Measurements from ENCODE around the gene TMEM151B. TPM values are rescaled to one million over a fixed set of nuclear protein-coding genes. Genes with fewer than 3 reads are reported as not detected.

Gene TMEM151B
- total RNA-seq, 2 experiments from 2014 or later: 0.09 TPM; not detected in 1

DNA sequence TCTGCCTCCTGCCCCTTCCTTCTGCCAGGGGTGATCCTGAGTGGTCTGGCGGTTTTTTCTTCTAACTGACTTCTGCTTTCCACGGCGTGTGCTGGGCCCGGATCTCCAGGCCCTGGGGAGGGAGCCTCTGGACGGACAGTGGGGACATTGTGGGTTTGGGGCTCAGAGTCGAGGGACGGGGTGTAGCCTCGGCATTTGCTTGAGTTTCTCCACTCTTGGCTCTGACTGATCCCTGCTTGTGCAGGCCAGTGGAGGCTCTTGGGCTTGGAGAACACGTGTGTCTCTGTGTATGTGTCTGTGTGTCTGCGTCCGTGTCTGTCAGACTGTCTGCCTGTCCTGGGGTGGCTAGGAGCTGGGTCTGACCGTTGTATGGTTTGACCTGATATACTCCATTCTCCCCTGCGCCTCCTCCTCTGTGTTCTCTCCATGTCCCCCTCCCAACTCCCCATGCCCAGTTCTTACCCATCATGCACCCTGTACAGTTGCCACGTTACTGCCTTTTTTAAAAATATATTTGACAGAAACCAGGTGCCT lies 36.6 kb upstream of the TMEM151B start:
- peaks cover 18% of the 10 kb centered on the region for H3K4me1 Mint-ChIP-seq
- H3K36me3 Mint-ChIP-seq (ENCODE audit: low read depth): peaks cover 38% of the 10 kb centered on the region
- CTCF ChIA-PET: interaction anchor here (0.9 to 2.8 kb wide), 6 partner anchors 9 to 61 kb away, joined by 3 to 16 read pairs (median 5); no protein-coding TSS in a partner anchor
- POLR2A ChIA-PET: interaction anchor here (2.8 kb wide), 1 partner anchor 14 kb away, joined by 8 read pairs; the partner anchor contains the start of gene HSP90AB1
- H3K27ac Mint-ChIP-seq: no peak overlapping the region
- intact Hi-C loops (cut with DNase I, micrococcal nuclease): loop anchor here in 1 of 2 experiments (1.0 kb wide), 1 partner anchor 61 kb away; no protein-coding TSS in a partner anchor
- no peak overlapping the region for H3K4me3 Mint-ChIP-seq
- no peaks in the 10 kb centered on the region for H3K9me3 Mint-ChIP-seq (ENCODE audit: low read depth)
- DNase-seq (no peak), ATAC-seq (no peak)
- H3K27me3 Mint-ChIP-seq: no peaks in the 10 kb centered on the region

- intact Hi-C loops (cut with DNase I, micrococcal nuclease): loop anchor here in 1 of 2 experiments (1.0 to 5.0 kb wide), 2 partner anchors 62 to 137 kb away; no protein-coding TSS in a partner anchor
- ATAC-seq (no peak), DNase-seq (peak; percentile 38)
- Mint-ChIP-seq H3K27ac (no peak overlapping the region), H3K9me3 (ENCODE audit: low read depth) (no peaks in the 10 kb centered on the region), H3K4me1 (peaks cover 25% of the 10 kb centered on the region), H3K4me3 (no peak overlapping the region), H3K27me3 (no peaks in the 10 kb centered on the region), H3K36me3 (ENCODE audit: low read depth) (peaks cover 31% of the 10 kb centered on the region)
- POLR2A ChIA-PET: interaction anchor here (2.8 kb wide), 1 partner anchor 13 kb away, joined by 8 read pairs; the partner anchor contains the start of gene HSP90AB1
- CTCF ChIA-PET: interaction anchor here (0.9 to 2.8 kb wide), 8 partner anchors 10 to 62 kb away, joined by 3 to 16 read pairs (median 4); partner anchors contain the start of gene HSP90AB1
Observed at GRCh38 chr6:44234101-44235025, 35.9 kb upstream of the TMEM151B start.

DNA sequence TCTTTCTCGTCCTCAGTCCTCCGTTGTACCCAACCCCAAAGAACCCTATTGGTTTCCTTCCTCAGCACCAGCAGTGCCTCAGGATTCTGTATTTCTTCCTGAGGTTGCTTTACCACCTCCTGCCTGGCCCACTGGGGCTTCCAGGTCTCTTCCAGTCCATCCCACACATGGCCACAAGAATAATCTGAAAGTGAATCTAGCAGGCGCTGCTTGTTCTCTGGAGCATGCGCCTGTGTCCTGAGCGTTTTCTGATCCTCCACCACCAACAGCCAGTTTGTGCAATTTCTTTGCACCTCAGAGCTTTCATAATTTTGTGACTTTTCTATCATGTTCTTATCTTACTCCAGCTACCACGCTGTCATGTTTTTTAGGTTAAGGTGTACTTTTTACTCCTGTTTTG lies 35.0 kb upstream of the TMEM151B start:
- POLR2A ChIA-PET: interaction anchor here (2.8 kb wide), 1 partner anchor 12 kb away, joined by 8 read pairs; the partner anchor contains the start of gene HSP90AB1
- H3K27me3 Mint-ChIP-seq: no peaks in the 10 kb centered on the region
- H3K4me1 Mint-ChIP-seq: peaks cover 26% of the 10 kb centered on the region
- intact Hi-C loops (cut with DNase I, micrococcal nuclease): loop anchor here in 1 of 2 experiments (5.0 kb wide), 1 partner anchor 138 kb away; no protein-coding TSS in a partner anchor
- no peak overlapping the region for H3K27ac Mint-ChIP-seq
- ATAC-seq: no peak
- no peak overlapping the region for H3K4me3 Mint-ChIP-seq
- peaks cover 28% of the 10 kb centered on the region for H3K36me3 Mint-ChIP-seq (ENCODE audit: low read depth)
- CTCF ChIA-PET: interaction anchor here (0.6 to 2.8 kb wide), 10 partner anchors 9 to 779 kb away, joined by 3 to 16 read pairs (median 4); partner anchors contain the start of gene HSP90AB1
- no peak for DNase-seq
- H3K9me3 Mint-ChIP-seq (ENCODE audit: low read depth): no peaks in the 10 kb centered on the region

- no peaks in the 10 kb centered on the region for H3K9me3 Mint-ChIP-seq (ENCODE audit: low read depth)
- ChIA-PET CTCF (interaction anchor here (0.6 to 2.8 kb wide), 12 partner anchors 8 to 779 kb away, joined by 3 to 16 read pairs (median 4); partner anchors contain the start of gene HSP90AB1), POLR2A (interaction anchor here (0.6 to 2.8 kb wide), 2 partner anchors 11 to 14 kb away, joined by 8 read pairs; partner anchors contain the start of gene HSP90AB1)
- no peak for ATAC-seq
- H3K4me3 Mint-ChIP-seq: no peak overlapping the region
- H3K36me3 Mint-ChIP-seq (ENCODE audit: low read depth): peaks cover 21% of the 10 kb centered on the region
- DNase-seq: no peak
- peaks cover 26% of the 10 kb centered on the region for H3K4me1 Mint-ChIP-seq
- intact Hi-C loops (cut with DNase I, micrococcal nuclease): loop anchor here in 1 of 2 experiments (5.0 kb wide), 1 partner anchor 139 kb away; no protein-coding TSS in a partner anchor
- H3K27me3 Mint-ChIP-seq: no peaks in the 10 kb centered on the region
- H3K27ac Mint-ChIP-seq: no peak overlapping the region
Observed at GRCh38 chr6:44235891-44236516, 34.2 kb upstream of the TMEM151B start.

- H3K27me3 Mint-ChIP-seq: no peaks in the 10 kb centered on the region
- H3K9me3 Mint-ChIP-seq (ENCODE audit: low read depth): no peaks in the 10 kb centered on the region
- peak overlapping the region; percentile 75 for H3K4me3 Mint-ChIP-seq
- peak overlapping the region; percentile 94 for H3K27ac Mint-ChIP-seq
- DNase-seq (peak; percentile 89), ATAC-seq (peak; percentile 87)
- H3K36me3 Mint-ChIP-seq (ENCODE audit: low read depth): peaks cover 12% of the 10 kb centered on the region
- H3K4me1 Mint-ChIP-seq: peaks cover 29% of the 10 kb centered on the region
- ChIA-PET POLR2A (interaction anchor here (0.8 to 1.8 kb wide), 3 partner anchors 10 to 51 kb away, joined by 3 to 15 read pairs (median 6); partner anchors contain the start of gene HSP90AB1), CTCF (interaction anchor here (0.5 to 1.7 kb wide), 7 partner anchors 9 to 76 kb away, joined by 3 to 8 read pairs (median 3); no protein-coding TSS in a partner anchor)
- intact Hi-C loops (cut with DNase I, micrococcal nuclease): loop anchor here (1.0 to 5.0 kb wide), 3 partner anchors 13 to 141 kb away; no protein-coding TSS in a partner anchor
Observed at GRCh38 chr6:44237021-44237812, 33.0 kb upstream of the TMEM151B start.

GRCh38 chr6:44237813-44238433 lies 32.3 kb upstream of the TMEM151B start:
- ChIA-PET CTCF (interaction anchor here (0.6 to 1.7 kb wide), 6 partner anchors 13 to 77 kb away, joined by 3 to 8 read pairs (median 4); no protein-coding TSS in a partner anchor), POLR2A (interaction anchor here (0.6 to 1.8 kb wide), 4 partner anchors 9 to 536 kb away, joined by 3 to 15 read pairs (median 4); partner anchors contain the start of gene HSP90AB1)
- Mint-ChIP-seq H3K27ac (peak overlapping the region; percentile 94), H3K27me3 (no peaks in the 10 kb centered on the region), H3K9me3 (ENCODE audit: low read depth) (no peaks in the 10 kb centered on the region), H3K36me3 (ENCODE audit: low read depth) (peaks cover 7% of the 10 kb centered on the region), H3K4me3 (peak overlapping the region; percentile 75), H3K4me1 (peaks cover 31% of the 10 kb centered on the region)
- intact Hi-C loops (cut with DNase I, micrococcal nuclease): loop anchor here (1.0 to 5.0 kb wide), 9 partner anchors 8 to 149 kb away; partner anchors contain the start of genes CDC5L (in 1 of the 2), MRPL14 (in 1 of the 2), NFKBIE (in 1 of the 2) and SLC29A1 (in 1 of the 2)
- DNase-seq (peak; percentile 88), ATAC-seq (peak; percentile 78)

- H3K4me3 Mint-ChIP-seq: peak overlapping the region; percentile 75
- DNase-seq (no peak), ATAC-seq (no peak)
- H3K9me3 Mint-ChIP-seq (ENCODE audit: low read depth): no peaks in the 10 kb centered on the region
- CTCF ChIA-PET: interaction anchor here (0.7 kb wide), 1 partner anchor 18 kb away, joined by 3 read pairs; no protein-coding TSS in a partner anchor
- peaks cover 31% of the 10 kb centered on the region for H3K4me1 Mint-ChIP-seq
- H3K27me3 Mint-ChIP-seq: no peaks in the 10 kb centered on the region
- H3K27ac Mint-ChIP-seq: peak overlapping the region; percentile 94
- POLR2A ChIA-PET: interaction anchor here (0.7 to 1.8 kb wide), 2 partner anchors 8 to 33 kb away, joined by 3 to 15 read pairs; partner anchors contain the start of gene HSP90AB1
- intact Hi-C loops (cut with DNase I, micrococcal nuclease): loop anchor here (1.0 to 5.0 kb wide), 7 partner anchors 7 to 148 kb away; partner anchors contain the start of genes CDC5L (in 1 of the 2), MRPL14 (in 1 of the 2), NFKBIE (in 1 of the 2) and SLC29A1 (in 1 of the 2)
- H3K36me3 Mint-ChIP-seq (ENCODE audit: low read depth): peaks cover 2% of the 10 kb centered on the region
Observed at GRCh38 chr6:44238687-44239350, 31.4 kb upstream of the TMEM151B start.

DNA sequence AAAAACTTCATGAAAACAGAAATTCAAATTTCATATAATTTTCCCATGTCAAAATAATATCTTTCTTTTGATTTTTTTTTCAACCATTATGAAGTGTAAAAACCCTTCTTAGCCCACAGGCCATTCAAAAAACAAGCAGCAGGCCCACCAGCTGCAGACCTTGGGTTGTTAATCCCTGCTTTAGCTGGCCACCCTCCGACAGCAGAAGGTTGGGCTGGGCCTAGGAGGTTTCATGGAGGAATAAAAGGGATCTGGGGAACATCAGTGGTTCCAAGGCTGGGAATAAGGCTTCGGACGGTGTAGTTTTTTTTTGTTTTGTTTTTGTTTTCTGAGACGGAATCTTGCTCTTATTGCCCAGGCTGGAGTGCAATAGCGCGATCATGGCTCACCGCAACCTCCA lies 26.9 kb upstream of the TMEM151B start:
- no peak for ATAC-seq
- intact Hi-C loops (cut with DNase I, micrococcal nuclease): loop anchor here in 1 of 2 experiments (10.0 kb wide), 1 partner anchor 1131 kb away; the partner anchor contains the start of gene SUPT3H
- H3K4me3 Mint-ChIP-seq: no peak overlapping the region
- peaks cover 24% of the 10 kb centered on the region for H3K4me1 Mint-ChIP-seq
- CTCF ChIA-PET: interaction anchor here (1.3 to 1.8 kb wide), 2 partner anchors 13 to 19 kb away, joined by 3 to 4 read pairs; no protein-coding TSS in a partner anchor
- H3K27me3 Mint-ChIP-seq: no peaks in the 10 kb centered on the region
- H3K36me3 Mint-ChIP-seq (ENCODE audit: low read depth): peaks cover 16% of the 10 kb centered on the region
- H3K9me3 Mint-ChIP-seq (ENCODE audit: low read depth): no peaks in the 10 kb centered on the region
- H3K27ac Mint-ChIP-seq: no peak overlapping the region
- POLR2A ChIA-PET: interaction anchor here (0.5 kb wide), 1 partner anchor 101 kb away, joined by 4 read pairs; no protein-coding TSS in a partner anchor
- DNase-seq: no peak
